ENCODE measurements around the gene TSPEAR.

Gene TSPEAR

DNA sequence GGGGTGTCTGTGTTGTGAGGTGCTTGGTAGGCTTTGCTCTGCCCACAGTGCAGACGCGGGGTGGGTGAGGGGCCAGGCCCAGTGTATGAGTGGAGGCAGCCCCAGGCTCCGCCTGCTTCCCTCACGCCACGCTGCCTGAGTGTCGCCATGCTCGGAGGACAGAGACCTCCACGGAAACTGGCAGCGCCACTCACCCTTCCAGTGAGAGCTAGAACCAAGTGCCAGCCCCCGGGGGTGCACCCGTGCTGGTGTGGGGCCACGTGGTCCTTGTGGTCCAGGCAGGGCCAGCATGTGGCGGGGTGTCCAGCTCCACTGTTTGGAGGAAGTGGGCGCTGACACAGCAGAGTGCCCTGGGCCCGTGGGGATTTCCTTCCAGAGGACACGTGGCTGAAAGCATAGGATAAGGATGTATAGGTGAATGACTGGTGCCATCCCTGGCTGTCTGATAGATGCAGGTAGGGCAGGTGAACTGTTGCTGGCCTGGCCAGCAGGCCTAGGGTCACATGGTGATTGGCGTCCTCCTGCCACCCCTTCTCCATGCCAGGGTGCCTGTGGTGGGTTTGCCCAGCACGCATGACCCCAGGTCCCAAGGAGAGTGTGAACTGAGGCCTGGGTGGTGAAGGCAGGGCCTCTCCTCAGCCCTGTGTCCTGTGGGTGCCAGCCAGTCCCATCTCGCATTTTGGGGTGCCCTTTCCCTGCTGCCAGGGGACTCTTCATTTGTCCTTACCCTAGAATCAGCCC is 252.2 kb downstream of the TSPEAR start:
- TF ChIP-seq, protein P1, sequence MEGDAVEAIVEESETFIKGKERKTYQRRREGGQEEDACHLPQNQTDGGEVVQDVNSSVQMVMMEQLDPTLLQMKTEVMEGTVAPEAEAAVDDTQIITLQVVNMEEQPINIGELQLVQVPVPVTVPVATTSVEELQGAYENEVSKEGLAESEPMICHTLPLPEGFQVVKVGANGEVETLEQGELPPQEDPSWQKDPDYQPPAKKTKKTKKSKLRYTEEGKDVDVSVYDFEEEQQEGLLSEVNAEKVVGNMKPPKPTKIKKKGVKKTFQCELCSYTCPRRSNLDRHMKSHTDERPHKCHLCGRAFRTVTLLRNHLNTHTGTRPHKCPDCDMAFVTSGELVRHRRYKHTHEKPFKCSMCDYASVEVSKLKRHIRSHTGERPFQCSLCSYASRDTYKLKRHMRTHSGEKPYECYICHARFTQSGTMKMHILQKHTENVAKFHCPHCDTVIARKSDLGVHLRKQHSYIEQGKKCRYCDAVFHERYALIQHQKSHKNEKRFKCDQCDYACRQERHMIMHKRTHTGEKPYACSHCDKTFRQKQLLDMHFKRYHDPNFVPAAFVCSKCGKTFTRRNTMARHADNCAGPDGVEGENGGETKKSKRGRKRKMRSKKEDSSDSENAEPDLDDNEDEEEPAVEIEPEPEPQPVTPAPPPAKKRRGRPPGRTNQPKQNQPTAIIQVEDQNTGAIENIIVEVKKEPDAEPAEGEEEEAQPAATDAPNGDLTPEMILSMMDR (IDR thresholded peaks at IDR 0.05; ENCODE audit: low read depth, low read length): no peak

DNA sequence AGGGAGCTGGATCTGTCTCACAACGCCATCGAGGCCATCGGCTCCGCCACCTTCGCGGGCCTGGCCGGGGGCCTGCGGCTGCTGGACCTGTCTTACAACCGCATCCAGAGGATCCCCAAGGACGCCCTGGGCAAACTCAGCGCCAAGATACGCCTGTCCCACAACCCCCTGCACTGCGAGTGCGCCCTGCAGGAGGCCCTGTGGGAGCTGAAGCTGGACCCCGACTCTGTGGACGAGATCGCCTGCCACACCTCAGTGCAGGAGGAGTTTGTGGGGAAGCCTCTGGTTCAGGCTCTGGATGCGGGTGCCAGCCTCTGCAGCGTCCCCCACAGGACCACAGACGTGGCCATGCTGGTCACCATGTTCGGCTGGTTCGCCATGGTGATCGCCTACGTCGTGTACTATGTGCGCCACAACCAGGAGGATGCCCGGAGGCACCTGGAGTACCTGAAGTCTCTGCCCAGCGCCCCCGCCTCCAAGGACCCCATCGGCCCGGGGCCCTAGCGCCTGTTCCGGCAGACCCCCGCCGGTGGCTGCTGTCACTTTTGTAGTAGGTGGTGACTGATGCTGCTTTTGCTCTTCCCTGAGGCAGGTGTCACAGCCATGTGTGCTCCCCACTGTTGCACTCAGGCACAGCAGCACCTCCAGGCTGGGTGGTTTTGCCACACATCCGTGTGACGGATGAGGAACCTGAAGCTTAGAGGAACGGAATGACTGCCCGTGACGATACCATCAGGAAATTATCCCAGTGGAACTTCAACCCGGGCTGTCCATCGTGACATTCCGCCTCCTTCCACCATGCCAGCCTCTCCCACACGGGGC is 254.2 kb downstream of the TSPEAR start:
- TF ChIP-seq, protein P1 (IDR thresholded peaks at IDR 0.05; ENCODE audit: low read depth, low read length): no peak
- H3K4me3 ChIP-seq (ENCODE audit: low read depth, low read length): no peak overlapping the region

More for the DNA sequence above, 252.2 kb downstream of the TSPEAR start:
- H3K4me3 ChIP-seq (ENCODE audit: low read depth, low read length): no peak overlapping the region

DNA sequence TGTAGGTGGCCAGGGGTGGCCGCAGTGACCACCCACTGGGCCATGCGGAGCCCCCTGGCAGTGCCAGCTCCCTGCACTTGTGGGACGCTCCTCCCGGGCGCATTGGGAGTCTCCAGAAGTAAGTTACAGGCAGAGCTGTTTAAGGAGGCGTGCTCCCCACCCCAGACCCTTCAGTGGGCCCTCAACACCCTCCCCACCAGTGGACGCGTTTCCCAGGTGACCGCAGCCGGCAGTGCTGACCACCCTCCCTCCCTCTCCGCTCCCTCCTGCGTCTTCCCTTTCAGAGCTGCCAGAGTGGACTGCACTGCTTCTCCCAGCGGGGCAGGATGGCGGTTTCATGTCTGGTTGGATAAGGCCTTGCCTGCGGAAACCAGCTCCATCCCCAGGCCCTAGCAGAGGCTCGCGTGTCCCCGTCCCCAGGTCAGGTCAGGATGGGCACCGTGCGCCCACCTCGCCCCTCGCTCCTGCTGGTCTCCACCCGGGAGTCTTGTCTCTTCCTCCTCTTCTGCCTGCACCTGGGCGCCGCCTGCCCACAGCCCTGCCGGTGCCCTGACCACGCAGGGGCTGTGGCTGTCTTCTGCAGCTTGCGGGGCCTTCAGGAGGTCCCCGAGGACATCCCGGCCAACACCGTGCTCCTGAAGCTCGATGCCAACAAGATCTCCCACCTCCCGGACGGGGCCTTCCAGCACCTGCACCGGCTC is 255.0 kb downstream of the TSPEAR start:
- H3K4me3 ChIP-seq (ENCODE audit: low read depth, low read length): no peak overlapping the region
- TF ChIP-seq, protein P1 (IDR thresholded peaks at IDR 0.05; ENCODE audit: low read depth, low read length): no peak

DNA sequence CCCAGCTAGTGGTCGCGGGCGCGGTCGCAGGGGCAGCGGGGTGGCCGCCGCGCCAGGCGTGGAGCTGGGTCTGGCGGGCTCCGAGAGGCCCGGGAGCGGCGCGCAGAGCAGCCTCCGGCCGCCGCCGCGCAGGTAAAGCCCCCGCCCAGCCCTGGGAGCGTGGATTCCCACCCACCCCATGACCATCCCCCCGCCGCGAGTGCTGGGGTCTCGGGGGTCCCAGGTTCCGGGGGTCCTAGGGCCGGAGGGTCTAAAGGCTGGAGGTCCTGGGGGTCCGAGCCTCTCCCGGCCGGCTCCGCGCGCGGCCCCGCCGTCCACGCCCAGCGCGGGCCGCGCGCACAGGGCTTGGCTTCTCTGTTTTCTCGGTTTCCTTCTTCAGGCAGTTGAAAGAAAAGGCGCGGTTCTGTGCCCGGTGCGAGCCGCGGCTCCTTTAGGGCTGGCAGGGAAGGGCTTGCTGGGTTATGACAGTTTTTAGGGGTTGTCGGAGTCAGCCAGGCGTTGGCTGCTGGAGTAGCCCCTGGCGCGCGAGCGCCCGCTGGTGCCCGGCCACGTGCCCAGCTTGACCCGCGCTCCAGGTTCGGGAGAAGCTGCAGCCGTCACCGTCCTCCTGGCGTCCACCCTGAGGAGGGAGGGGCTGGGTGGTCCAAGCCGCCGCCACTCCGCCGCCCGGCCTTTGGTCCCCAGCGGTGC is 255.7 kb downstream of the TSPEAR start:
- TF ChIP-seq, protein P1 (IDR thresholded peaks at IDR 0.05; ENCODE audit: low read depth, low read length): no peak
- no peak overlapping the region for H3K4me3 ChIP-seq (ENCODE audit: low read depth, low read length)

DNA sequence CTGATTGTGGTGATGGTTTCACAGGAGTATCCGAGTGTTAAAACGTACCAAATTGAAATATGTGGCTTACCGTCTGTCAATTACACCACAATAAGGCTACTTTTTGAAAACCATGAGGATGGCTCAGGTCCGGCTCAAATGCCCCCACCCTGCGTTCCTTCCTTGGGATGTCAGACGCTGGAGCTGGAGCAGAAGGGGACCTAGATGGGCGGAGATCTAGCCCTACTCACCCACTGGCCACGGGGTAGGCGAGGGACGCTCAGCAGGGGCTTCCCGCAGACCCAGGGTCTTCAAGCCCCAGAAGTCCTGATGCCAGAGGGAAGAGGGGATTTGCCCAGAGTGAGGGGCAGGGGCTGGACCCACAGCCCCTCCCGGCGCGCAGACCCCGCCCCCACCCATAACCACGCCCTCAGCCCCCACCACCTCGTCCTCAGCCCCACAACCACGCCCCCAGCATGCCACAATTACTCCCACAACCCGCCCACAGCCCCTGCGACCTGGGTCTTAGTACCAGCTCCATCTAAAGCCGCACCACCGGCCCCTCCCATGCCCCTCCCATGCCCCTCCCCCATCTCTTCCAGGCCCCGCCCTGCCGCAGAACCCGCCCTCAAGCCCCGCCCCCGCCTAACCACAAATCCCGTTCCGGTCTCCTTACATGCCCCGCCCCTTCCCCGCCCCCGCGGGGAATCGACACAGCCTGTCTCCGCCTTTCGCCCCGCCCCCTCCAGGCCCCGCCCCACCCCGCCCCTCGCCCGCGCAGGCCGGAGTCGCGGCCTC is 256.4 kb downstream of the TSPEAR start, which contains the start of gene LRRC3:
TSS of gene LRRC3 (plus strand) at position 764 of the 777 bp plus-strand sequence. CDS start 1,135 bp downstream, outside the sequence.
- TF ChIP-seq, protein P1 (IDR thresholded peaks at IDR 0.05; ENCODE audit: low read depth, low read length): no peak
- H3K4me3 ChIP-seq (ENCODE audit: low read depth, low read length): no peak within 1 kb of the TSS

DNA sequence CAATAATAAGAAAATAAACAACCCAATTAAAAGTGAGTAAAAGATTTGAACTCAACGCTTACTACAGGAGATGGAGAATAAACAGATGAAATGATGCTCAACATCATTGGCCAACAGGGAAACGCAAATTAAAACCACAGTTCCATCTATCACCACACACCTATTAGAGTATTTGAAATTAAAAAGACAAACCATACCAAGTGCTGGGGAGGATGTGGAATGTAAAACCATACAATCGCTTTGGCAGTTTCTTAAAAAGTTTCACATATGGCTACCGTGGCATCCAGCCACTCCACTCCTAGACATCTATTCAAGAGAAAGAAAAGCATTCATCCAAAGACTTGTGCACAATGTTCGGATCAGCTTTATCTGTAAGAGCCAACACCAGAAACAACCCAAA is 257.3 kb downstream of the TSPEAR start:
- TF ChIP-seq, protein P1 (IDR thresholded peaks at IDR 0.05; ENCODE audit: low read depth, low read length): no peak
- H3K4me3 ChIP-seq (ENCODE audit: low read depth, low read length): no peak overlapping the region

Data from WI38 (cell line).